ENCODE measurements around the gene MLXIP. TPM values are rescaled to one million over a fixed set of nuclear protein-coding genes. Genes with fewer than 3 reads are reported as not detected.
"Not testable (repeated sequence)": the region's sequence is repeated elsewhere in the genome, so short reads cannot be mapped to it uniquely, and the experiment has no call there.

MLXIP gene
- total RNA-seq, 4 donors from 2014 or later, result 33.8 to 82.2 (median 50.9) TPM

DNA sequence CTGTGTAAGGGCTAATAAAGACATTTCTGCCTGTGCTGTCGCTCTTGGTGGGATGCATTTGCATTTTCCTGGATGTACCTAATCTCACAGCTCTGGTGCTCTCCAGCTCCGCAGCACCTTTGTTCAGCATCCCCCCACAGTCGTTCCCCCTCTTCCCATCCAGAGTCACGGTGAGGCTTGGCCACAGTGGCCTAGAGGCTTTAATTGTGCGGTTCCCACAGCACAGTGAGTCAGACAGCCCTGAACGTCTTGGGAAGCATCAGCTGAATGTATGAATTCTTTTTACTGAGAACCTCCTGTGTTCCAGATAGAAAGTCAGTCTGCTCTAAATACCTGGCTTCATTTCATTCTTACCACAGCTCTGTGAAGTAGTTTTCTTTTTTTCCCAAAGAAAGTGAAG, 28.7 kb downstream of the MLXIP start:
- peak overlapping the region in 3 of 4 donors; percentile 16 to 39 (median 17) for H3K27ac ChIP-seq (replicated peaks in 1 of 4)
- no peak overlapping the region for H3K4me3 ChIP-seq
- 61% methylated on average over 6 of the region's 6 CpGs for WGBS
- DNase-seq (ENCODE audit: extremely low spot score), result no peak
- no peaks in the 10 kb centered on the region for H3K36me3 ChIP-seq
- TF ChIP-seq, protein P1, sequence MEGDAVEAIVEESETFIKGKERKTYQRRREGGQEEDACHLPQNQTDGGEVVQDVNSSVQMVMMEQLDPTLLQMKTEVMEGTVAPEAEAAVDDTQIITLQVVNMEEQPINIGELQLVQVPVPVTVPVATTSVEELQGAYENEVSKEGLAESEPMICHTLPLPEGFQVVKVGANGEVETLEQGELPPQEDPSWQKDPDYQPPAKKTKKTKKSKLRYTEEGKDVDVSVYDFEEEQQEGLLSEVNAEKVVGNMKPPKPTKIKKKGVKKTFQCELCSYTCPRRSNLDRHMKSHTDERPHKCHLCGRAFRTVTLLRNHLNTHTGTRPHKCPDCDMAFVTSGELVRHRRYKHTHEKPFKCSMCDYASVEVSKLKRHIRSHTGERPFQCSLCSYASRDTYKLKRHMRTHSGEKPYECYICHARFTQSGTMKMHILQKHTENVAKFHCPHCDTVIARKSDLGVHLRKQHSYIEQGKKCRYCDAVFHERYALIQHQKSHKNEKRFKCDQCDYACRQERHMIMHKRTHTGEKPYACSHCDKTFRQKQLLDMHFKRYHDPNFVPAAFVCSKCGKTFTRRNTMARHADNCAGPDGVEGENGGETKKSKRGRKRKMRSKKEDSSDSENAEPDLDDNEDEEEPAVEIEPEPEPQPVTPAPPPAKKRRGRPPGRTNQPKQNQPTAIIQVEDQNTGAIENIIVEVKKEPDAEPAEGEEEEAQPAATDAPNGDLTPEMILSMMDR (IDR thresholded peaks at IDR 0.05), result no peak
- TF ChIP-seq POLR2AphosphoS5 (IDR thresholded peaks at IDR 0.05), result no peak
- no peak for TF ChIP-seq POLR2A (IDR thresholded peaks at IDR 0.05; ENCODE audit: low read depth)
- TF ChIP-seq EP300 (IDR thresholded peaks at IDR 0.05), result no peak
- intact Hi-C loops (cut with DNase I), result no loop called here
- no peaks in the 10 kb centered on the region for H3K27me3 ChIP-seq
- H3K9me3 ChIP-seq, result no peaks in the 10 kb centered on the region
- H3K4me1 ChIP-seq, result peaks cover 44 to 86% (median 79%) of the 10 kb centered on the region in 4 donors

DNA sequence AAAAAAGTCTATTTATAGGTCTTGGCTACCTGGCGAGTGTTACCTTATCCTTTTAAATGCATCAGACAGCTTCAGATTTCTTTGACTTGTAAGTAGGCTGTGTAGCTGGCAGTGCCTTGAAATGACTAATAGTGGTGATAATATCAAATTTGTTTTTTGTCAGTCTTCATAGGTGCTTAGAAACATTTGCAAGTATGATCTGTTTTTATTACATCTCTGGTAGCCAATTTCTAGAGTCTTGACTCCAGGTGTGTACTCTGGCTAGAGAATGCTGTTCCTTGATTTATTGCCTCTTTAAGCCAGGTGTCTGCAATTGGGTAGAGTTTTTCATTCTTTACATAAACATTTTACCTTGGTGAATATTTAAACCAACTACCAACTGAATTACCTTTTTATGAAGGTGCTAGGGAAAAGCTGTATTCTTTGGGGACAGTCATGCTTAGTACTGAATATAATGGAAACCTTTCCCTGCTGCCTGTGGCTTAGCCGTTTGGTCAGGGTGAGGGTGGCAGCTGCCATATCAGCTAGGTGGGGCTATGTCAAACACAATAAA, 32.6 kb downstream of the MLXIP start:
- Histone ChIP-seq H3K36me3 (peaks cover 0 to 6% (median 0%) of the 10 kb centered on the region in 4 donors), H3K27ac (replicated peaks in 1 of 4) (no peak overlapping the region), H3K4me3 (no peak overlapping the region), H3K4me1 (peaks cover 37 to 76% (median 66%) of the 10 kb centered on the region in 4 donors), H3K27me3 (no peaks in the 10 kb centered on the region), H3K9me3 (no peaks in the 10 kb centered on the region)
- intact Hi-C loops (cut with DNase I), result no loop called here
- 56% methylated on average over 2 of the region's 2 CpGs for WGBS
- TF ChIP-seq POLR2AphosphoS5 (IDR thresholded peaks at IDR 0.05) (no peak), EP300 (IDR thresholded peaks at IDR 0.05) (no peak), POLR2A (IDR thresholded peaks at IDR 0.05; ENCODE audit: low read depth) (no peak)
- TF ChIP-seq, protein P1 (IDR thresholded peaks at IDR 0.05), result no peak
- DNase-seq (ENCODE audit: extremely low spot score), result no peak

DNA sequence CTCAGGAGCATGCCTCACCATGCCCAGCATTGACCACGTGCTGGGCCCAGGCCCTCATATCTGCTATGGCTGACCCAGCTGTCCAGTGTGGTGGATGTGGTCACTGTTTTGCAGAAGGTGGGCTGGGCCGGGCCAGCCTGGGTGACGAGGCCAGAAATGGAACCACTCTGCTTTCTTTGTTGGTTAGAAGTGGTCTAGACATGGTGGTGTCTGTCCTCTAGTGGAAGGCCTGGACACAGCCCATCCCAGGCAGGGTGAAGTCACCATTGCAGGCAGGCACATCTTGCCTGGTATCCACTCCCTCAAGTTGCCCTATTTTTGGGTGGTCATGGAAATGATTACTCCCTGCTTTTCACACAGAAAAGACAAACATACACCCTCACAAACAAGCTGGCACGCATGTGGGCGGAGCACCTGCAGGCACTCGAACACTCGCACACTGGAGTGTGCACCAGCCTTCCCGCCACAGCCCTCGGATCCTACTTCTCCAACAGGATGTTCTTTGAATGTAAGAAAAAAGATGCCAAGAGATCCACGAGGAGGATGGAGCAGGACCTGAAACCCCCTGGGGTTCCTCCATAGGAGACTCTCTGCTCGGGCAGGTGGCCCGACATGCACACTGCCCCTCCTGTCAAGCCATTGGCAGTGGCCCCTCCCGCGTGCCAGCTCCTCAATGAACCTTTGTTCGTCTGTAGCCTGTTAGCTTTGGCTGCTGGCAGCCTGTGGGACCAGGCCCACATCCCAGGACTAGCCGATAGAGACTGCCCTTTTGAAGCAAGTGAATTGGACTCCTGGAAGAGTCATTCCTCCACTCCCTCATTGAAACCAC, 38.4 kb downstream of the MLXIP start:
- TF ChIP-seq, protein P1 (IDR thresholded peaks at IDR 0.05), result peak in 2 of 3 experiments; percentile 12 to 17
- TF ChIP-seq EP300 (IDR thresholded peaks at IDR 0.05), result no peak
- intact Hi-C loops (cut with DNase I), result no loop called here
- no peak overlapping the region for H3K27ac ChIP-seq (replicated peaks in 1 of 4)

DNA sequence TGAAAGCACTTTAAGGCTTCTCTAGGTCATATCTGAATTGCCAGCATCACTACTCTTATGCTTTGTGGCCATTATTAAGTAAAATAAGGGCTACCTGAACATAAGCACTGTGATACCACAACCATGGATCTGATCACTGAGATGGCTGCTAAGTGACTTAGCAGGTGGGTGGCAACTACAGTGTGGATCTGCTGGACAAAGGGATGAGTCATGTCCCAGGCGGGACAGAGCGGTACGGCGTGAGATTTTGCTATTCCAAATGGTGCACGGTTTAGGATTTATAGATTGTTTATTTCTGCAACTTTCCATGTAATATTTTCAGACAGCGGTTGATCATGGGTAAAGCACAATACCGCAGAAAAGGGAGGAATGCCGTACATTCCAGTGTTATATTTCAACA, 39.4 kb downstream of the MLXIP start:
- Histone ChIP-seq H3K4me1 (peaks cover 24 to 67% (median 53%) of the 10 kb centered on the region in 4 donors), H3K36me3 (peaks cover 0 to 13% (median 2%) of the 10 kb centered on the region in 4 donors), H3K4me3 (no peak overlapping the region), H3K27me3 (no peaks in the 10 kb centered on the region), H3K27ac (replicated peaks in 1 of 4) (no peak overlapping the region), H3K9me3 (no peaks in the 10 kb centered on the region)
- 98% methylated on average over 8 of the region's 8 CpGs for WGBS
- no peak for TF ChIP-seq POLR2A (IDR thresholded peaks at IDR 0.05; ENCODE audit: low read depth)
- TF ChIP-seq POLR2AphosphoS5 (IDR thresholded peaks at IDR 0.05), result peak in 1 of 2 donors; percentile 16
- DNase-seq (ENCODE audit: extremely low spot score), result no peak
- intact Hi-C loops (cut with DNase I), result no loop called here

More for the DNA sequence above, 38.4 kb downstream of the MLXIP start:
- H3K27me3 ChIP-seq, result no peaks in the 10 kb centered on the region
- 87% methylated on average over 8 of the region's 16 CpGs for WGBS
- no peak for DNase-seq (ENCODE audit: extremely low spot score)
- no peak overlapping the region for H3K4me3 ChIP-seq
- peaks cover 16 to 65% (median 47%) of the 10 kb centered on the region in 4 donors for H3K4me1 ChIP-seq
- H3K9me3 ChIP-seq, result no peaks in the 10 kb centered on the region
- peaks cover 0 to 13% (median 2%) of the 10 kb centered on the region in 4 donors for H3K36me3 ChIP-seq

DNA sequence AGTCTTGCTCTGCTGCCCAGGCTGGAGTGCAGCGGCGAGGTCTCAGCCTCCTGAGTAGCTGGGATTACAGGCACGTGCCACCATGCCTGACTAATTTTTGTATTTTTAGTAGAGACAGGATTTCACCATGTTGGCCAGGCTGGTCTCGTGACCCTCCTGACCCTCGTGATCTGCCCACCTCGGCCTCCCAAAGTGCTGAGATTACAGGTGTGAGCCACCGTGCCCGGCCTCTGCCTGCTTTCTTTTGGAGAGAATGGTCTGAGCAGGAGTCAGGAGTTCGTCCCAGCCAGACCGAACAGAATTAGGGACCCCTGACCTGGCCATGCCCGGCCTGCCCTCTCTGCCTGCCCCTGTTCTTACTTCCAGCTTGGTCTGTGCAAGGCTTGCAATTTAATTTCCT, 42.8 kb downstream of the MLXIP start:
- DNase-seq (ENCODE audit: extremely low spot score); H3K9me3 ChIP-seq; intact Hi-C loops (cut with DNase I); H3K36me3 ChIP-seq; H3K27me3 ChIP-seq; H3K27ac ChIP-seq (replicated peaks in 1 of 4); H3K4me3 ChIP-seq: not testable (repeated sequence)
- peaks cover 31 to 80% (median 70%) of the 10 kb centered on the region in 4 donors for H3K4me1 ChIP-seq
- WGBS, result 87% methylated on average over 11 of the region's 11 CpGs
